GM19025 (cell line): ENCODE results near the gene NBL1.

Experiments used
- ATAC-seq: cut with Tn5 transposase; IDR thresholded peaks from one replicate; pipeline ENCODE4 v1.9.1; 2021; ENCODE audit warnings: mild to moderate bottlenecking, low read depth, moderate library complexity; ENCODE audit not compliant: unreplicated experiment

The NBL1 gene

GRCh38 chr1:19645411-19646251 lies 1.5 kb downstream of the NBL1 start:
- ATAC-seq: no peak

GRCh38 chr1:19646377-19647319 lies 2.5 kb downstream of the NBL1 start:
- no peak for ATAC-seq

- ATAC-seq: no peak
Measured at GRCh38 chr1:19647643-19648042, 3.5 kb downstream of the NBL1 start.

- ATAC-seq: no peak
Measured at GRCh38 chr1:19648239-19648638, 4.1 kb downstream of the NBL1 start.

- no peak for ATAC-seq
Measured at GRCh38 chr1:19648689-19649088, 4.6 kb downstream of the NBL1 start.

GRCh38 chr1:19650416-19651140 lies 6.5 kb downstream of the NBL1 start:
- no peak for ATAC-seq

- no peak for ATAC-seq
Measured at GRCh38 chr1:19651141-19651737, 7.1 kb downstream of the NBL1 start.

GRCh38 chr1:19654386-19654785 lies 10.3 kb downstream of the NBL1 start:
- no peak for ATAC-seq

- no peak for ATAC-seq
Measured at GRCh38 chr1:19654886-19655717, 11.0 kb downstream of the NBL1 start.

- no peak for ATAC-seq
Measured at GRCh38 chr1:19655718-19656080, 11.6 kb downstream of the NBL1 start.

- ATAC-seq: no peak
Measured at GRCh38 chr1:19656134-19656779, 12.1 kb downstream of the NBL1 start.

GRCh38 chr1:19656780-19657466 lies 12.8 kb downstream of the NBL1 start:
- ATAC-seq: no peak

- no peak for ATAC-seq
Measured at GRCh38 chr1:19657511-19657910, 13.4 kb downstream of the NBL1 start.

- ATAC-seq: no peak
Measured at GRCh38 chr1:19658186-19658585, 14.1 kb downstream of the NBL1 start.

GRCh38 chr1:19661721-19662228 lies 17.7 kb downstream of the NBL1 start:
- ATAC-seq: no peak

- ATAC-seq: no peak
Measured at GRCh38 chr1:19662313-19662712, 18.2 kb downstream of the NBL1 start.

- ATAC-seq: no peak
Measured at GRCh38 chr1:19664453-19665185, 20.5 kb downstream of the NBL1 start, which contains the start of gene HTR6. HTR6 (plus strand) TSS chr1:19664875; CDS start chr1:19665754, 879 bp downstream.

- ATAC-seq: no peak
Measured at GRCh38 chr1:19665186-19665495, 21.0 kb downstream of the NBL1 start.
